Measurements from ENCODE around the gene QSOX2. TPM values are rescaled to one million over a fixed set of nuclear protein-coding genes. Genes with fewer than 3 reads are reported as not detected.

Gene QSOX2
- total RNA-seq, 6 experiments from 2014 or later = 20.1 to 24.9 (median 21.9) TPM

DNA sequence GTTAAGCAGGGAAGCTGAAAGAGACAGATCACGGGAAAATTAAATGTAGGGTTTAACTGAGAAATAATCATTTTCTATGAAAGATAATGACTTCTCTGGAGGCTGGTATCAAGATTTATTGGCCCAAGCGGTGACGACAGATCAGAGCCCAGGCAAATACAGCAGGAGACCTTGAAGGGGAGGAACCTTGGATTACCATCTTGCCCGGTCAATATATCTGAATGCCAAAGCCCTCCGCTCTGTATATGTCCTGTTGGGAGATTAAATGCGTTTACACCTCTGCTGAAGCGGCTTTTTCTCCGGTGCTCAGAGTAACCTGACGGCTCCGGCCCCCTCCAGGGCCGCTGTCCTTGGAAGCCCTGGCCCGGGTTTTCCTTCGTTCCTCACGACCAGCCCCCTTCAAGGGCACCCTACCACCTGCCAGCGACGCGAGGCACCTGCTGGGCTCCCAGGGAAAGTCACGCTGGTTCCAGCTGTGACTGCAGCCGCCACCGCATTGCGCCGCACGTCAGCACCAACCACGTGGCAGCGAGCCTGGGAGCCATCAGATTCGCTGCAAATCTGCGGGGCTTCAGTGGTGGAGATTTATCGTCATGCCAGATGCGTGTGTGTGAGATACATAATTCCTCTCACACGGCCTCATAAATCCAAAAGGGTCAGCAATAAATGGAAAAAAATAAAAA lies 4.4 kb upstream of the QSOX2 start:
- no peak overlapping the region for H3K27ac Mint-ChIP-seq
- peaks cover 23% of the 10 kb centered on the region for H3K27me3 Mint-ChIP-seq (ENCODE audit: insufficient read depth)
- no peaks in the 10 kb centered on the region for H3K36me3 Mint-ChIP-seq (ENCODE audit: low read depth)
- H3K9me3 Mint-ChIP-seq = no peaks in the 10 kb centered on the region
- H3K4me3 Mint-ChIP-seq = no peak overlapping the region
- H3K4me1 Mint-ChIP-seq (ENCODE audit: low read depth) = peaks cover 5% of the 10 kb centered on the region
- TF ChIP-seq, protein P1, sequence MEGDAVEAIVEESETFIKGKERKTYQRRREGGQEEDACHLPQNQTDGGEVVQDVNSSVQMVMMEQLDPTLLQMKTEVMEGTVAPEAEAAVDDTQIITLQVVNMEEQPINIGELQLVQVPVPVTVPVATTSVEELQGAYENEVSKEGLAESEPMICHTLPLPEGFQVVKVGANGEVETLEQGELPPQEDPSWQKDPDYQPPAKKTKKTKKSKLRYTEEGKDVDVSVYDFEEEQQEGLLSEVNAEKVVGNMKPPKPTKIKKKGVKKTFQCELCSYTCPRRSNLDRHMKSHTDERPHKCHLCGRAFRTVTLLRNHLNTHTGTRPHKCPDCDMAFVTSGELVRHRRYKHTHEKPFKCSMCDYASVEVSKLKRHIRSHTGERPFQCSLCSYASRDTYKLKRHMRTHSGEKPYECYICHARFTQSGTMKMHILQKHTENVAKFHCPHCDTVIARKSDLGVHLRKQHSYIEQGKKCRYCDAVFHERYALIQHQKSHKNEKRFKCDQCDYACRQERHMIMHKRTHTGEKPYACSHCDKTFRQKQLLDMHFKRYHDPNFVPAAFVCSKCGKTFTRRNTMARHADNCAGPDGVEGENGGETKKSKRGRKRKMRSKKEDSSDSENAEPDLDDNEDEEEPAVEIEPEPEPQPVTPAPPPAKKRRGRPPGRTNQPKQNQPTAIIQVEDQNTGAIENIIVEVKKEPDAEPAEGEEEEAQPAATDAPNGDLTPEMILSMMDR (IDR thresholded peaks at IDR 0.05) = no peak
- no peak for DNase-seq

DNA sequence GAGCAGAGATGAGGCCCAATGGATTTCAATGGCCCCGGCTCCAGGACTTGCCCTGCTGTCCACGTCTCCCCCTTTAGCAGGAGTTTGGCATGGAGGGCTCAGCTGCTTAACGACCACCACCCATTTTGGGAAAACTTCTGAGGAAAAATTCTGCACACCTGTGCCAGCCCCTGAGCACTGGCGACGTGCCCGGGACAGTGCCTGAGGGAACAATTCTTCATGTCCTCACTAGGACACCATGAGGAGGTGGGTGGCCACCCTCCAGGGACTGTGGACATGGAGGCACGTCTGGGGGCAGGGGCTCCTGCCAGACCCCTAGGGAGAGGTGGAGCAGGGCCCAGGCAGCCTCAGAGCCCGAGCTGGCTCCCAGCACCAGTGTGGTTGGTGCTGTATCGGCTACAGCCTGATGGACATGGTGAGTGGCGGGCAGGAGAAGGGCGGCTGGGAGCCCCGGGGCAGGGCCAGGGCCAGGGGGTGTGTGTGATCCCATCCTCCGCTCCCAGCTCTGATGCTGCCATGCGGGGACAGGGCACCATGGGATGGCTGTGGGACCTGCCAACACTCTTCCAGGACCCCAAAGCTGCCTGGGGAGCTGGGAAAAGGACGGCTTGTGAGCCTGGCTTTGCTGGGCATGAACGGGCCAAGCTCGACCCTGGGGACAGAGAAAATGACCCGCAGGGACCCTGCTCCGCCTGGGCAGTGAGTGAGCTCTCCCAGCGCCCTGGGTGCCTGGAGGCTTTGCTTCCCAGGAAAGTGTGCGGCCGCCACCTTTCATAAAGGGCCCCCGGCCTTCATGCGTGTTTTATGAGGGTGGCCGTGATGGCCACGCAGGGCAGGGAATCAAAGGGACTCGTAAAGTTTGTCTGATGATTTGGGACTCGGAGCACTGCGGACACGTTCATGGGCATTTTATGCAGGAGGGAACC lies 3.6 kb upstream of the QSOX2 start:
- H3K27ac Mint-ChIP-seq = no peak overlapping the region
- DNase-seq = no peak
- TF ChIP-seq, protein P1 (IDR thresholded peaks at IDR 0.05) = no peak
- no peaks in the 10 kb centered on the region for H3K9me3 Mint-ChIP-seq
- H3K4me1 Mint-ChIP-seq (ENCODE audit: low read depth) = peaks cover 10% of the 10 kb centered on the region
- H3K36me3 Mint-ChIP-seq (ENCODE audit: low read depth) = no peaks in the 10 kb centered on the region
- no peak overlapping the region for H3K4me3 Mint-ChIP-seq
- H3K27me3 Mint-ChIP-seq (ENCODE audit: insufficient read depth) = peaks cover 23% of the 10 kb centered on the region

DNA sequence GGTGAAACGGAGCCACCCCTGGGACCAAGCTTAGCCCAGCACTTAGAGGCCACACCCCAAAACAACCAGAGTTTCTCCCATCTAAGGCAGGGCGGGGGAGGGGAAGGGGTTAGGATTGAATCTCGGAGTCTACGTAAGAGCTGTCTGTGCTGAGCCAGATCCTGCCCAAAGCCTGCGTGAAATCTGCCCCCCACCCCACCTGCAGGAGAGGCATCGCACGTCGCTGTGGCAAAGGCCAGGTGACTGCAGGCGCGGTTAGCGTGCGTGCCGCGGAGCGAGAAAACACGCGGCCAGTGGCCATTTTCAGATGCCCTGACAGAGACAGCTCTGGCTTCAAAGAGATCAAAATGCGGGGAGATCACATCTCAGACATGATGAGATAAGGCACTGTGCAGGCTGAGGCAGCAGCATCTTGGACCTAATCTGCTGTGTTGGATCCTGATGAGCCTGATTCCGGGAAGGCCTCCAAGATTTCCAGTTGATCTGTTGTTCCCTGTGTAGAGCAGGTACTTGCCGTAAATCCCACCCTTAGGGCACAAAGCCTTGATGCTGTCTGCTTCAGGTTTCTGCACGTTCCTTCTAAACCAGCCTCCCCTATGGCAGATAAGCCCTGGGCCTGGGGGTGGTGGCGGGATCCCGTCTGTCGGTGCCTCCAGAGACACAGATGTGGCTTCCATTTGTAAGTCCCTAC lies 2.5 kb upstream of the QSOX2 start:
- H3K27ac Mint-ChIP-seq = no peak overlapping the region
- H3K4me3 Mint-ChIP-seq = no peak overlapping the region
- TF ChIP-seq, protein P1 (IDR thresholded peaks at IDR 0.05) = no peak
- DNase-seq = no peak
- H3K4me1 Mint-ChIP-seq (ENCODE audit: low read depth) = peaks cover 21% of the 10 kb centered on the region
- no peaks in the 10 kb centered on the region for H3K9me3 Mint-ChIP-seq
- no peaks in the 10 kb centered on the region for H3K36me3 Mint-ChIP-seq (ENCODE audit: low read depth)
- H3K27me3 Mint-ChIP-seq (ENCODE audit: insufficient read depth) = peaks cover 23% of the 10 kb centered on the region

DNA sequence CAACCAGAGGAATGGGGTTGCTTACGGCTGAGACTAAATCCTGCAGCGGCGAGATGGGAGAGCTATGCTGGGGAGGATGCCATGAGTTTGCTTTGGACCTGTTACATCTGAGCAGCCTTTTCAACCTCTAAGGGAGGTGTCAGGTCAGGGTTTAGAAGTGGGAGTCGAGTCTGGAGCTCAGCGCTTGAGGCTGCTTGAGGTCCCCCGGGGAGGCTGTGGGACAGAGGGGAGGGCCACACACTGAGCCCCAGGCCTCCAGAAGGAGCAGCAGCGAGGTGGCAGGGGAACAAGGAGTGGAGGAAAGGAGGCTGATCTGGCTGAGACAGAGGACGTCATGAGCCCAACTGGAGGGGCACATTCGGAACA lies 1.9 kb upstream of the QSOX2 start:
- H3K36me3 Mint-ChIP-seq (ENCODE audit: low read depth) = no peaks in the 10 kb centered on the region
- no peak overlapping the region for H3K4me3 Mint-ChIP-seq
- TF ChIP-seq, protein P1 (IDR thresholded peaks at IDR 0.05) = no peak
- H3K4me1 Mint-ChIP-seq (ENCODE audit: low read depth) = peaks cover 23% of the 10 kb centered on the region
- no peaks in the 10 kb centered on the region for H3K9me3 Mint-ChIP-seq
- no peak overlapping the region for H3K27ac Mint-ChIP-seq
- no peak for DNase-seq
- H3K27me3 Mint-ChIP-seq (ENCODE audit: insufficient read depth) = peaks cover 23% of the 10 kb centered on the region

DNA sequence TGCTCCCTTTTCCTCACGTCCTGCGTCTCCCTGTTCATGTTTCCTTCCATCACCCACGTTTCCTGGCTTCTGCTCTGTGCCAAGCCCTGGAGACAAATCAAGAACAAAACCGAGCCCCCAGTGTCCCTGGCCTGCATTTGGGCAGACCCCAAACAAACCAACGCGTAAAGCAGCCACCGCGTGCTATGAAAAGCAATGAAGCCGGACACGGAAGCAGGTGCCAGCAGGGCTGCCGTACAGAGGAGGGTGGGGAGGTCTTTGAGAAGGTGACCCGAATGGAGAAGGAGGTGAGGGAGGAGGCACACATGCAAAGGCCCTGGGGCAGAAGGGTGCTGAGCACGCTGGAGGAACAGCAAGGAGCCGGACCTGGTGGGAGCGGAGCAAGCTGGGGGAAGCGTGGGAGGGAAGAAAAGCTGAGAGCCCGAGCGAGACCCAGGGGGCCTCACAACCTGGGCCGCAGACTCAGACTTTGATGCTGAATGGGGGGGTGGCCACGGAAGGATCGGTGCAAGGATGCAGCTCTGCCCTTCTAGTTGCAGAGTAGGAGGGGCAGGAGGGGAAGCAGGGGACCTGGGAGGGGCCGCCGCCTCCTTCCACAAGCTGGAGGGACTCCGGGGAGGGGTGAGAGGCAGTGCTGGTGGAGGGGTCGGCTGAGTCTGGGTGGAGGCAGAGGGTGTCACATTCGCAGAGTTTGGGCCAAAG lies 1.4 kb upstream of the QSOX2 start:
- no peak for DNase-seq
- Mint-ChIP-seq H3K27me3 (ENCODE audit: insufficient read depth) (peaks cover 23% of the 10 kb centered on the region), H3K27ac (no peak overlapping the region), H3K4me3 (no peak overlapping the region), H3K9me3 (no peaks in the 10 kb centered on the region), H3K36me3 (ENCODE audit: low read depth) (no peaks in the 10 kb centered on the region), H3K4me1 (ENCODE audit: low read depth) (peaks cover 23% of the 10 kb centered on the region)
- TF ChIP-seq, protein P1 (IDR thresholded peaks at IDR 0.05) = no peak

Measured in HFFc6 (cell line).